ENCODE results near the gene FNDC3B. TPM values are rescaled to one million over a fixed set of nuclear protein-coding genes. Genes with fewer than 3 reads are reported as not detected.
"Not testable (repeated sequence)": the region's sequence is repeated elsewhere in the genome, so short reads cannot be mapped to it uniquely, and the experiment has no call there.

FNDC3B gene
- total RNA-seq, 1 donor from 2014 or later: 160 TPM

DNA sequence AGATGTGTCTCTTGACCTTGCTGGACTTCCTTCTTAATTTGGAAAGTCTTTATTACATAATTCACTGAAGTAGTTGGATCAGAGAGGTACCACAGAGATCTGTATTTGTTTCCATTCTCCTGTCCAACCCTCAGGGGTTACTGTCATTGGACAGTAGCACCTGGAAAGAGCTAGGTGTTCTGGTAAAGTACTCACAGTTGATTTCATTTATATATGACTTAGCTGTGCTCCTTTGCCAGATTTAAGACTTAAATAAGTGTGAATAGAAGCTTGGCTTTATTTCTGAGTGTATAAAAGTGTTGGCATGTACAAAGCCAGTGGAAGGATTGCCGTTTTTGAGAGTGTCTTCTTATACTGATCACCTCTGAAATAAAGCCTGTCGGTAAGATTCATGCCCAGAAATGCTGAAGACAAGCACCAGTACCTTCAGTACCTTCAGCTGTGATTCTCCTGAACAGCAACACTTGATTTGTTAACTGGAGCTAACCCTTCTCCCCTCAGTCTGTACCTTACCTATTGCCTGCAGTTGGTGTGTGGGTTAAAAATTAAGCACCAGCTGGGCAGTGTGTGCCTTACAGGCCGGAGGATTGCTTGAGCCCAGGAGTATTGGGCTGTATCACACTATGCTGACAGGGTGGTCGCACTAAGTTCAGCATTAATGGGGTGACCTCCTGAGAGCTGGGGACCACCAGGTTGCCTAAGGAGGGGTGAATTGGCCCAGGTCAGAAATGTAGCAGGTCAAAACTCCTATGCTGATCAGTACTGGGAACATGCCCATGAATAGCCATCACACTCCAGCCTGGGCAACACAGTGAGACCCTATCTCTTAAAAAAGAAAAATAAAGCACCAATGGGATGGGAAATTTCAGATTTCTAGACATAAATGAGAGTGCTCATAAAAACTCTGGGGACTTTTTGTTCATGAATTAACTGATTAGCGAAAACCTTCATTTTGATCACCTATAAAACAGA is 197.7 kb downstream of the FNDC3B start:
- H3K9me3 ChIP-seq: no peaks in the 10 kb centered on the region
- DNase-seq: no peak
- ATAC-seq: no peak
- intact Hi-C loops (cut with DNase I): no loop called here
- H3K36me3 ChIP-seq: no peaks in the 10 kb centered on the region
- H3K27me3 ChIP-seq: no peaks in the 10 kb centered on the region
- H3K4me3 ChIP-seq: no peak overlapping the region
- H3K4me1 ChIP-seq: no peaks in the 10 kb centered on the region
- no peak overlapping the region for H3K27ac ChIP-seq
- TF ChIP-seq, protein P1, sequence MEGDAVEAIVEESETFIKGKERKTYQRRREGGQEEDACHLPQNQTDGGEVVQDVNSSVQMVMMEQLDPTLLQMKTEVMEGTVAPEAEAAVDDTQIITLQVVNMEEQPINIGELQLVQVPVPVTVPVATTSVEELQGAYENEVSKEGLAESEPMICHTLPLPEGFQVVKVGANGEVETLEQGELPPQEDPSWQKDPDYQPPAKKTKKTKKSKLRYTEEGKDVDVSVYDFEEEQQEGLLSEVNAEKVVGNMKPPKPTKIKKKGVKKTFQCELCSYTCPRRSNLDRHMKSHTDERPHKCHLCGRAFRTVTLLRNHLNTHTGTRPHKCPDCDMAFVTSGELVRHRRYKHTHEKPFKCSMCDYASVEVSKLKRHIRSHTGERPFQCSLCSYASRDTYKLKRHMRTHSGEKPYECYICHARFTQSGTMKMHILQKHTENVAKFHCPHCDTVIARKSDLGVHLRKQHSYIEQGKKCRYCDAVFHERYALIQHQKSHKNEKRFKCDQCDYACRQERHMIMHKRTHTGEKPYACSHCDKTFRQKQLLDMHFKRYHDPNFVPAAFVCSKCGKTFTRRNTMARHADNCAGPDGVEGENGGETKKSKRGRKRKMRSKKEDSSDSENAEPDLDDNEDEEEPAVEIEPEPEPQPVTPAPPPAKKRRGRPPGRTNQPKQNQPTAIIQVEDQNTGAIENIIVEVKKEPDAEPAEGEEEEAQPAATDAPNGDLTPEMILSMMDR (IDR thresholded peaks at IDR 0.05): no peak

DNA sequence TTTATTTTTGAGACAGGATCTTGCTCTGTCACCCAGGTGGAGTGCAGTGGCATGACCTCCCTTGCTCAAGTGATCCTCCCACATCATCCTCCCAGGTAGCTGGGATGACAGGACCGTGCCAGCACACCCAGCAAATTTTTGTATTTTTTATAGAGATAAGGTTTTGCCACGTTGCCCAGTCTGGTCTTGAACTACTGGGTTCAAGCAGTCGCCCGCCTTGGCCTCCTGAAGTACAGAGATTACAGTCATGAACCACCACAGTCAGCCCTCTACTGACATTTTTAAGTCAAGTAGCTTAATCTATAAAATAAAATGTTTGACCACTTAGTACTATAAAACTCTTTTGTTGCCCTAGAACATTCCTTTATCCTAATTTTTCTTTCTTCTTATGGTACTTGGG is 198.8 kb downstream of the FNDC3B start:
- H3K36me3 ChIP-seq: no peaks in the 10 kb centered on the region
- TF ChIP-seq, protein P1 (IDR thresholded peaks at IDR 0.05): no peak
- no peak overlapping the region for H3K4me3 ChIP-seq
- ATAC-seq (no peak), DNase-seq (no peak)
- intact Hi-C loops (cut with DNase I): no loop called here
- no peak overlapping the region for H3K27ac ChIP-seq
- no peaks in the 10 kb centered on the region for H3K4me1 ChIP-seq
- no peaks in the 10 kb centered on the region for H3K9me3 ChIP-seq
- no peaks in the 10 kb centered on the region for H3K27me3 ChIP-seq

DNA sequence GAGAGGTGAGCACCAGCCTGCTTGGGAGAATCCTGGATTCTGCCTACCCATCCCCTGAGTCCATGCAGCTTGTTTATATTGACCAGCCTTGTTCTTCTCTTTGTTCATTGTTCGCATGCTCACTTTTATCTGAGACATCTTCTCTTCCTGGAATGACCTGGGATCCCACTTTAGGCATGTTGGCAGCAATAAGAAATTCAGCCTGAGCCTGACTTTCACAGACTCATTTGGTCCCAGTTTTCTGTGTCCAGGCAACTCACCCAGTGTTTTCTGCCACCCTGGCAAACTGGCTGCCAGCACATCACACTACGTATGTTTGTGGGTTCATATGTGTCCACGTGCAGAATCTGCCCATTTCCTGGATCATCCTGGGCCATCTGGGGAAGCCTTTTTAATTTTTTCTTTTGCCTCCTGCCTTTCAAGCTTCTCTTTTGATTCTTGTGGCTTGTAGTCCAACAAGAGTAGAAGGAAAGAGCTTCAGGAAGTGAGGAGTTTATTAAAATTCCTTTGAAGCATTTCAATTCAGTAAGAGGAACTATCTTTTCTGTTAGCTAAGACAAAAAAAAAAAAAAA is 199.9 kb downstream of the FNDC3B start:
- H3K9me3 ChIP-seq: no peaks in the 10 kb centered on the region
- no peaks in the 10 kb centered on the region for H3K4me1 ChIP-seq
- ATAC-seq (no peak), DNase-seq (no peak)
- H3K27me3 ChIP-seq: no peaks in the 10 kb centered on the region
- H3K4me3 ChIP-seq: no peak overlapping the region
- TF ChIP-seq, protein P1 (IDR thresholded peaks at IDR 0.05): no peak
- no peaks in the 10 kb centered on the region for H3K36me3 ChIP-seq
- no peak overlapping the region for H3K27ac ChIP-seq
- intact Hi-C loops (cut with DNase I): no loop called here

DNA sequence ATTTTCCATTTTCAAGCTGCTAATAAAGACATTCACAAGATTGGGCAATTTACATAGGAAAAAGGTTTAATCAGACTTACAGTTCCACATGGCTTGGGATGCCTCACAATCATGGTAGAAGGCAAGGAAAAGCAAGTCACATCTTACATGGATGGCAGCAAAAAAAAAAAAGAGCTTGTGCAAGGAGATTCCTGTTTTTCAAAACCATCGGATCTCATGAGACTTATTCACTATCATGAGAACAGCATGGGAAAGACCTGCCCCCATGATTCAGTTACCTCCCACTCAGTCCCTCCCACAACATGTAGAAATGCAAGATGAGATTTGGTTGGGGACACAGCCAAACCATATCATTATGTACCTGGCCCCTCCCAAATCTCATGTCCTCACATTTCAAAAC is 202.0 kb downstream of the FNDC3B start:
- intact Hi-C loops (cut with DNase I): no loop called here
- no peak overlapping the region for H3K27ac ChIP-seq
- H3K9me3 ChIP-seq: no peaks in the 10 kb centered on the region
- DNase-seq (no peak), ATAC-seq (no peak)
- H3K36me3 ChIP-seq: no peaks in the 10 kb centered on the region
- no peak overlapping the region for H3K4me3 ChIP-seq
- no peaks in the 10 kb centered on the region for H3K4me1 ChIP-seq
- TF ChIP-seq, protein P1 (IDR thresholded peaks at IDR 0.05): no peak
- no peaks in the 10 kb centered on the region for H3K27me3 ChIP-seq

DNA sequence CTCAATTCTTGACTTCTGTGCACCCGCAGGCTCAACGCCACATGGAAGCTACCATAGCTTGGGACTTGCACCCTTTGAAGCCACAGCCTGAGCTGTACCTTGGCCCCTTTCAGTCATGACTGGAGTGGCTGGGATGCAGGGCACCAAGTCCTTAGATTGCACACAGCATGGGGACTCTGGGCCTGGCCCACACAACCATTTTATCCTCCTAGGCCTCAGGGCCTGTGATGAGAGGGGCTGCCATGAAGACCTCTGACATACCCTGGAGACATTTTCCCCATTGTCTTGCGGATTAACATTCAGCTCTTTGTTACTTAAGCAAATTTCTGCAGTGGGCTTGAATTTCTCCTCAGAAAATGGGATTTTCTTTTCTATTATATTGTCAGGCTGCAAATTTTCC is 203.1 kb downstream of the FNDC3B start:
- intact Hi-C loops (cut with DNase I); H3K4me3 ChIP-seq; H3K4me1 ChIP-seq; H3K9me3 ChIP-seq; H3K27me3 ChIP-seq; DNase-seq; ATAC-seq; H3K27ac ChIP-seq; H3K36me3 ChIP-seq: not testable (repeated sequence)

DNA sequence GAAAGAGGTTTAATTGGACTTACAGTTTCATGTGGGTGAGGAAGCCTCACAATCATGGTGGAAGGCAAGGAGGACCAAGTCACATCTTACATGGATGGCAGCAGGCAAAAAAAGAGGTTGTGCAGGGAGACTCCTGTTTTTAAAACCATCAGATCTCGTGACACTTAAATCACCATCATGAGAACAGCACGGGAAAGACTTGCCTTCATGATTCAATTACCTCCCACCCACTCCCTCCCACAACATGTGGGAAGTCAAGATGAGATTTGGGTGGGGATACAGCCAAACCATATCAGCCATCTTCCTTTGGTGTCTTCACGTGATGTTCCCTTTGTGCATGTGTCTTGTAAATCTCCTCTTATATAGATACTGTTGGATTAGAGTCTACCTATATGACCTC is 204.0 kb downstream of the FNDC3B start:
- intact Hi-C loops (cut with DNase I); H3K4me1 ChIP-seq; ATAC-seq; DNase-seq; H3K27ac ChIP-seq; H3K27me3 ChIP-seq; H3K9me3 ChIP-seq; H3K4me3 ChIP-seq: not testable (repeated sequence)
- peaks cover 11% of the 10 kb centered on the region for H3K36me3 ChIP-seq

All from upper lobe of right lung (tissue), 1 donor.